Type B pancreatic cell (in vitro differentiated cells): Measurements from ENCODE around the gene DOP1A. TPM values are rescaled to one million over a fixed set of nuclear protein-coding genes. Genes with fewer than 3 reads are reported as not detected.

Source experiments
- DNase-seq: peaks from one replicate; pipeline ENCODE4 v3.0.0; 2021; ENCODE audit warnings: mixed read lengths; ENCODE audit not compliant: unreplicated experiment; ENCODE audit errors: extremely low spot score
- H3K27ac Mint-ChIP-seq: 2 replicates; pipeline ENCODE4 v1.8.0; 2021; ENCODE audit warnings: mild to moderate bottlenecking, mixed read lengths
- H3K27me3 Mint-ChIP-seq: 2 replicates; pipeline ENCODE4 v1.8.0; 2021; ENCODE audit warnings: mixed read lengths
- H3K36me3 Mint-ChIP-seq: 2 replicates; pipeline ENCODE4 v1.8.0; 2021; ENCODE audit warnings: mixed read lengths
- H3K4me1 Mint-ChIP-seq: one replicate; pipeline ENCODE4 v1.8.0; 2021; ENCODE audit warnings: mixed read lengths; ENCODE audit not compliant: unreplicated experiment
- H3K4me3 Mint-ChIP-seq: 2 replicates; pipeline ENCODE4 v1.8.0; 2021; ENCODE audit warnings: mild to moderate bottlenecking, mixed read lengths
- H3K9me3 Mint-ChIP-seq: 2 replicates; pipeline ENCODE4 v1.8.0; 2021; ENCODE audit warnings: mixed read lengths
- total RNA-seq: library from RNA; stranded (reverse); gene quantifications from 2 replicates; pipeline ENCODE4 v1.2.1, GENCODE V29; 2021; ENCODE audit warnings: low replicate concordance
- TF ChIP-seq, protein P1 (sequence below): fragments of 200-600 bp; sonication (generic); conservative IDR thresholded peaks from 2 replicates; pipeline ENCODE4 v1.5.0; 2021; ENCODE audit warnings: antibody characterized with exemption, mild to moderate bottlenecking

The DOP1A gene
- total RNA-seq, 1 donor from 2014 or later = 30.1 TPM

DNA sequence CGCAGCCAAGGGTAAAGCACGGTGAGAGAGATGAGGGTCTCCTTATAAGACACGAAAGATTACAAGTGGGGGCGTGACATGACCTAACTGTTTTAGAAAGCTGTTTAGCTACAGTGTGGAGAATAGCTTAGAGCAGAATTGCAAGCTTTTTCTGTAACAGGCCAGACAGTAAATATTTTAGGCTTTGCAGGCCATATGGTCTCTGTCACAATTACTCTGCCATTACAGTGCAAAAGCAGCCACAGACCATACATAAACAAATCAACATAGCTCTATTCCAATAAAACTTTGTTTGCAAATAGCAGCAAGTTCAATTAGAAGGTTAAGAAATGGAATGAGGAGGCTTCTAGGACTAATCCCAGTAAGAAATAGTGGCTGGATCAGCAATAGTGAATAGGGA is 108.8 kb downstream of the DOP1A start:
- no peak for DNase-seq
- Mint-ChIP-seq H3K4me3 (no peak overlapping the region), H3K9me3 (no peaks in the 10 kb centered on the region), H3K36me3 (peaks cover 34% of the 10 kb centered on the region), H3K4me1 (no peaks in the 10 kb centered on the region), H3K27ac (no peak overlapping the region), H3K27me3 (no peaks in the 10 kb centered on the region)
- TF ChIP-seq, protein P1, sequence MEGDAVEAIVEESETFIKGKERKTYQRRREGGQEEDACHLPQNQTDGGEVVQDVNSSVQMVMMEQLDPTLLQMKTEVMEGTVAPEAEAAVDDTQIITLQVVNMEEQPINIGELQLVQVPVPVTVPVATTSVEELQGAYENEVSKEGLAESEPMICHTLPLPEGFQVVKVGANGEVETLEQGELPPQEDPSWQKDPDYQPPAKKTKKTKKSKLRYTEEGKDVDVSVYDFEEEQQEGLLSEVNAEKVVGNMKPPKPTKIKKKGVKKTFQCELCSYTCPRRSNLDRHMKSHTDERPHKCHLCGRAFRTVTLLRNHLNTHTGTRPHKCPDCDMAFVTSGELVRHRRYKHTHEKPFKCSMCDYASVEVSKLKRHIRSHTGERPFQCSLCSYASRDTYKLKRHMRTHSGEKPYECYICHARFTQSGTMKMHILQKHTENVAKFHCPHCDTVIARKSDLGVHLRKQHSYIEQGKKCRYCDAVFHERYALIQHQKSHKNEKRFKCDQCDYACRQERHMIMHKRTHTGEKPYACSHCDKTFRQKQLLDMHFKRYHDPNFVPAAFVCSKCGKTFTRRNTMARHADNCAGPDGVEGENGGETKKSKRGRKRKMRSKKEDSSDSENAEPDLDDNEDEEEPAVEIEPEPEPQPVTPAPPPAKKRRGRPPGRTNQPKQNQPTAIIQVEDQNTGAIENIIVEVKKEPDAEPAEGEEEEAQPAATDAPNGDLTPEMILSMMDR = no peak

DNA sequence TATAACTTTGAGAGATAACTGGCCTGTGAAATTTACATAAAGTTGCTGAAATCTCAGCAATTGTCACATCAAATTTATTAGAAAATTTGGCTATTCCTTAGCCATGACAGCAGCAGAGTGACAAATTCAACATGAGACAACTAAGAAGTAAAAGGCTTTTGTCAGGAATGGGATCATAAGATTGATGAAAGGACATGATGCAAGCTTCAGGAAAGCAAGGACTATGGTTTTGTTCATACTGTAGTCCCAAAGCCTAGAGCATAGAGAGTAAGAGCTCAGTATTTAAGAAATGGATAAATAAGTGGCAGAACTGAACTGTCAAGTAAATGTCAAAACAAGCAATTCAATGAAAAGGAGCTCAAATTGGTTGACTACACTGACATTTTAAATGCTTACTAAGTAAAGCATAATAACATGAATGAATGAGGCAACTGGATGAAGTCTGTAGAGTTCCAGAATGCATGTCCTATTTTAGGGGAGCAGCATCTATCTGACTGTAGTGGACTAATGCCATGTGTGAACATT is 113.0 kb downstream of the DOP1A start:
- H3K27me3 Mint-ChIP-seq = no peaks in the 10 kb centered on the region
- no peaks in the 10 kb centered on the region for H3K4me1 Mint-ChIP-seq
- H3K9me3 Mint-ChIP-seq = no peaks in the 10 kb centered on the region
- TF ChIP-seq, protein P1 = no peak
- no peak overlapping the region for H3K27ac Mint-ChIP-seq
- no peak for DNase-seq
- H3K36me3 Mint-ChIP-seq = peaks cover 40% of the 10 kb centered on the region
- H3K4me3 Mint-ChIP-seq = no peak overlapping the region

DNA sequence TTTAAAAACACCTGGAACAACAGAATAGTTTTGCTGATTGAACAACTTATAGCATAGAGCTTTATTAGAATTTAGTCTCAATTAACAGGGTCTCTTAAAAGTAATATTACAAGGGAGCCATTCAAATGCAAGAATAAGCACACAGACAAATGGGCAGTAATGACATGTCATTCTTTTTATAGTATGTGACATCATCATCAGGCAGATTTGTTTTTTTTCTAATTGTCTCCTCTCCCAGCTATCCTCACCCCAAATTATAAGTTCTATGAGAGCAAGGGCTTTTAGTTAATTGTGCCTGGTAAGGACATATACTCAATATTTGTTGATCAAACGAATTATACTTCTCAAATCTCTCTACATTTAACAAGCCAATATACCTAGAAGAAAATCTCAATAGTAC is 114.6 kb downstream of the DOP1A start:
- H3K36me3 Mint-ChIP-seq = peaks cover 44% of the 10 kb centered on the region
- H3K27me3 Mint-ChIP-seq = no peaks in the 10 kb centered on the region
- H3K4me1 Mint-ChIP-seq = no peaks in the 10 kb centered on the region
- H3K4me3 Mint-ChIP-seq = no peak overlapping the region
- no peak overlapping the region for H3K27ac Mint-ChIP-seq
- DNase-seq = no peak
- no peaks in the 10 kb centered on the region for H3K9me3 Mint-ChIP-seq
- TF ChIP-seq, protein P1 = no peak

DNA sequence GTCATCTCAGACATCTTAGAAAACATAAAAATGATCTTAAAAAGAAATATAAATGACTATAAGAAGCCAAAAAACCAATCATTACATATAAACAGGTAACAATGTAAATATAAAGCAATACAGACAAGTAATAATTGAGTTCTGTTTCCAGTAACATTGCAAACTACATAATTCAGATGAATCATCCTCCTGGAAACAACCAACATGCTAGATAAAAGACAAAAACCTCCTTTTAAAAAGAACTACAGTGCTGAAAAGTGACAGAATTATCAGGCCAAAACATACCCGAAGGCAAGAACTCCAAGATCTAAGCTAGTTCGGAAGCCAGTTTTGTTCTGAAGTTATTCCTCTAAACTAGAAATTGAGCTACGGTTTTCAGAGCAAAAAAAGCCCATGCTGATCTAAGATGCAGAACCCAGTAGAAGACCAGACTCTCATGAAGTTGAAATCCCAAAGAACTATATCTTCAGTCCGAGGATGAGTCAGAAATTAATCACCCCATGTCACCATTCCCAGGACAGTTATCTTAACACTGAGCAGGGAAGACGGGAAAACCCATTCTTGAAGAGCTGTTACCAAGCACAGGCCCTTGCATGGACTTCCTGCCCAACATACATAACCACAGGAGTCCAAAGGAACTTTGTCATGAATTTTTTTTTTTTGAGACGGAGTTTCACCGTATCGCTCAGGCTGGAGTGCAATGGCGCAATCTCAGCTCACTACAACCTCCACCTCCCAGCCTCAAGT is 115.8 kb downstream of the DOP1A start:
- no peaks in the 10 kb centered on the region for H3K4me1 Mint-ChIP-seq
- H3K27me3 Mint-ChIP-seq = no peaks in the 10 kb centered on the region
- no peak overlapping the region for H3K4me3 Mint-ChIP-seq
- H3K36me3 Mint-ChIP-seq = peaks cover 38% of the 10 kb centered on the region
- H3K9me3 Mint-ChIP-seq = no peaks in the 10 kb centered on the region
- no peak for DNase-seq
- H3K27ac Mint-ChIP-seq = no peak overlapping the region
- TF ChIP-seq, protein P1 = no peak

DNA sequence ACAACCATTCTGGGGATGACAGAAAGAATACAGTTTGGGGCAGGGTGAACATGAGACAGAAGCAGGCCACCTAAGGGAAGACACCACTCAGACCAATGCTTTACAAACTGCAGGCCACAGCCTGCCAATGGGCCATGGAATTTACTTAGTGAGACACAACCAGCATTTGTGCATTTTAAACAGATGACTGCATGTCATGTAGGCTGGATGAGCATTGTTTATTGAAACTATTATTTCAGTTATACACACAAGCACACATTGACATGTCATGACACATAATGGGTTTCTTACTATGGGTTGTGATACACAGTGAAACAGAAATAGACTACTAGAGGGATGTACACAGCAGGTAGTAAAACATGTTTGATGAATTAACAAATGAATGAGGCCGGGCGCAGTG is 117.6 kb downstream of the DOP1A start:
- Mint-ChIP-seq H3K36me3 (peaks cover 42% of the 10 kb centered on the region), H3K4me3 (no peak overlapping the region), H3K9me3 (no peaks in the 10 kb centered on the region), H3K27me3 (no peaks in the 10 kb centered on the region), H3K4me1 (no peaks in the 10 kb centered on the region), H3K27ac (no peak overlapping the region)
- DNase-seq = no peak
- TF ChIP-seq, protein P1 = no peak
